ENCODE data around the gene KNSTRN.

KNSTRN gene

GRCh38 chr15:40435023-40435709 lies 52.6 kb downstream of the KNSTRN start:
- no peak for DNase-seq

GRCh38 chr15:40435710-40436089 lies 53.2 kb downstream of the KNSTRN start:
- DNase-seq, result no peak

- DNase-seq, result no peak
These were observed 53.8 kb downstream of the KNSTRN start for GRCh38 chr15:40436116-40436891.

GRCh38 chr15:40436892-40437751 lies 54.6 kb downstream of the KNSTRN start:
- DNase-seq, result peak in 1 of 3 donors; percentile 39

GRCh38 chr15:40437752-40438687 lies 55.5 kb downstream of the KNSTRN start:
- DNase-seq, result no peak

GRCh38 chr15:40438712-40439111 lies 56.2 kb downstream of the KNSTRN start:
- no peak for DNase-seq

- no peak for DNase-seq
These were observed 57.0 kb downstream of the KNSTRN start for GRCh38 chr15:40439461-40439959.

GRCh38 chr15:40439960-40440742 lies 57.6 kb downstream of the KNSTRN start:
- DNase-seq, result peak; percentile 77 to 86 (median 80)

- DNase-seq, result peak; percentile 95 to 97 (median 96)
These were observed 58.4 kb downstream of the KNSTRN start, which contains the start of gene BAHD1 for GRCh38 chr15:40440743-40441564. TSS of gene BAHD1 (plus strand) at chr15:40440953. CDS start at chr15:40458465, 17,512 bp downstream.

- DNase-seq, result peak in 1 of 3 donors; percentile 61
These were observed 59.3 kb downstream of the KNSTRN start for GRCh38 chr15:40441565-40442531.

GRCh38 chr15:40443255-40443654 lies 60.7 kb downstream of the KNSTRN start:
- no peak for DNase-seq

GRCh38 chr15:40443846-40444245 lies 61.3 kb downstream of the KNSTRN start:
- DNase-seq, result no peak

Data from suppressor macrophage treated with lipopolysaccharide for 1 hour (primary cell).